Activated effector memory CD4-positive, alpha-beta T cell treated with Interleukin-2 at 50 U/mL for 16 hours (primary cell): ENCODE results near the gene HCAR3.
"Not testable (repeated sequence)": the region's sequence is repeated elsewhere in the genome, so short reads cannot be mapped to it uniquely, and the experiment has no call there.

ENCODE experiments used
- DNase-seq: peaks from one replicate; pipeline ENCODE4 v3.0.0-alpha.2; 2020

The HCAR3 gene

GRCh38 chr12:122721057-122721545, 4.5 kb upstream of the HCAR3 start:
- no peak for DNase-seq

GRCh38 chr12:122715211-122715610, 1.4 kb downstream of the HCAR3 start:
- DNase-seq = not testable (repeated sequence)

- DNase-seq = not testable (repeated sequence)
These were observed 3.0 kb downstream of the HCAR3 start for GRCh38 chr12:122713491-122714188.

GRCh38 chr12:122711266-122711665, 5.3 kb downstream of the HCAR3 start:
- not testable (repeated sequence) for DNase-seq

- not testable (repeated sequence) for DNase-seq
These were observed 6.3 kb downstream of the HCAR3 start for GRCh38 chr12:122710341-122710740.

- DNase-seq = not testable (repeated sequence)
These were observed 7.3 kb downstream of the HCAR3 start for GRCh38 chr12:122709287-122709686.

GRCh38 chr12:122703841-122704240, 12.8 kb downstream of the HCAR3 start:
- not testable (repeated sequence) for DNase-seq

GRCh38 chr12:122702890-122703611, 13.6 kb downstream of the HCAR3 start, which contains the start of gene HCAR2:
Gene HCAR2, minus strand, starts transcription at chr12:122703357. Its CDS starts 74 bp downstream, at chr12:122703283.
- DNase-seq = not testable (repeated sequence)

- not testable (repeated sequence) for DNase-seq
These were observed 15.1 kb downstream of the HCAR3 start for GRCh38 chr12:122701481-122701880.

- not testable (repeated sequence) for DNase-seq
These were observed 16.4 kb downstream of the HCAR3 start for GRCh38 chr12:122700038-122700710.

- not testable (repeated sequence) for DNase-seq
These were observed 19.7 kb downstream of the HCAR3 start for GRCh38 chr12:122696922-122697321.

- DNase-seq = no peak
These were observed 25.0 kb downstream of the HCAR3 start for GRCh38 chr12:122691566-122691965.

GRCh38 chr12:122688291-122688690, 28.3 kb downstream of the HCAR3 start:
- no peak for DNase-seq

GRCh38 chr12:122687086-122687485, 29.5 kb downstream of the HCAR3 start:
- DNase-seq = no peak

GRCh38 chr12:122686538-122686937, 30.1 kb downstream of the HCAR3 start:
- DNase-seq = no peak

- no peak for DNase-seq
These were observed 32.3 kb downstream of the HCAR3 start for GRCh38 chr12:122684297-122684813.

GRCh38 chr12:122681814-122682213, 34.8 kb downstream of the HCAR3 start:
- DNase-seq = no peak

GRCh38 chr12:122680989-122681388, 35.6 kb downstream of the HCAR3 start:
- DNase-seq = not testable (repeated sequence)

GRCh38 chr12:122676781-122677180, 39.8 kb downstream of the HCAR3 start:
- not testable (repeated sequence) for DNase-seq

GRCh38 chr12:122676015-122676414, 40.6 kb downstream of the HCAR3 start:
- DNase-seq = not testable (repeated sequence)

GRCh38 chr12:122672515-122672914, 44.1 kb downstream of the HCAR3 start:
- no peak for DNase-seq

- DNase-seq = no peak
These were observed 47.1 kb downstream of the HCAR3 start for GRCh38 chr12:122669397-122670070.
